Right renal cortex interstitium (tissue), 3 donors: Measurements from ENCODE around the gene CELA2B. TPM values are rescaled to one million over a fixed set of nuclear protein-coding genes. Genes with fewer than 3 reads are reported as not detected.
"Not testable (repeated sequence)": the region's sequence is repeated elsewhere in the genome, so short reads cannot be mapped to it uniquely, and the experiment has no call there.

Experiments used
- DNase-seq, 3 donors: peaks; one replicate each; pipeline ENCODE4 v3.0.0-alpha.2; 2013; ENCODE audit warnings: low read depth in 3 of 3, low spot score in 2 of 3
- polyA plus RNA-seq, 3 donors: library from polyadenylated mRNA; unstranded; fragments of 120-200 nt; gene quantifications; one replicate each; pipeline ENCODE4 v1.2.1, GENCODE V29; 2013; ENCODE audit not compliant: insufficient read length in 3 of 3

Gene CELA2B
- under 1 TPM in 2 of 3 donors, not detected in 1; 0.28 to 0.42 TPM for polyA plus RNA-seq

DNA sequence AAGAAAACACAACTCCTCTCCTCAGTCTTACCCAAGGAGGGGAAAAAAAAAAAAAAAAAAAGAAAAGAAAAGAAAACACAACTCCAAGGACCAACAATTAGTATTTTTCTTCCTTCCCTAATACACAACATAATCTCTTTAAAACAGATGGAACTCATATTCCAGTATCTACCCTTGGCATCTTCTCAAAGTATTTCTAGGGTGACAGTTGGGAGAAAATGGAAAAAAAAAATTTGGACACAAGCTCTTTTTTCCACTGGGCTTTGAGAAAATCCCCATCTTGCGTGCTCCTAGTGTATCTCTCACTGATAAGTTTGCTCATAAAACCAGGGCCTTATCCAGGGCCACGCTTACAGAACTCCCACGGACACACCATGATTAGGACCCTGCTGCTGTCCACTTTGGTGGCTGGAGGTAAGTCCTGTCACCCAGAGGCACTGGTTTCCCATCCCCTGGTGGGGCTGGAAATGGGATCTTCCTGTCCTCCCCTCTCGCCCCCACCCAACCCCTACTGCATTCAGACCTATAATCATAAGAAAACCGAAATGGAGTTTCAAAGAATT lies at the start of gene CELA2B:
CELA2B (plus strand) TSS at position 353 of the 563 bp plus-strand sequence; CDS start at position 375, 22 bp downstream.
- no peak for DNase-seq

DNA sequence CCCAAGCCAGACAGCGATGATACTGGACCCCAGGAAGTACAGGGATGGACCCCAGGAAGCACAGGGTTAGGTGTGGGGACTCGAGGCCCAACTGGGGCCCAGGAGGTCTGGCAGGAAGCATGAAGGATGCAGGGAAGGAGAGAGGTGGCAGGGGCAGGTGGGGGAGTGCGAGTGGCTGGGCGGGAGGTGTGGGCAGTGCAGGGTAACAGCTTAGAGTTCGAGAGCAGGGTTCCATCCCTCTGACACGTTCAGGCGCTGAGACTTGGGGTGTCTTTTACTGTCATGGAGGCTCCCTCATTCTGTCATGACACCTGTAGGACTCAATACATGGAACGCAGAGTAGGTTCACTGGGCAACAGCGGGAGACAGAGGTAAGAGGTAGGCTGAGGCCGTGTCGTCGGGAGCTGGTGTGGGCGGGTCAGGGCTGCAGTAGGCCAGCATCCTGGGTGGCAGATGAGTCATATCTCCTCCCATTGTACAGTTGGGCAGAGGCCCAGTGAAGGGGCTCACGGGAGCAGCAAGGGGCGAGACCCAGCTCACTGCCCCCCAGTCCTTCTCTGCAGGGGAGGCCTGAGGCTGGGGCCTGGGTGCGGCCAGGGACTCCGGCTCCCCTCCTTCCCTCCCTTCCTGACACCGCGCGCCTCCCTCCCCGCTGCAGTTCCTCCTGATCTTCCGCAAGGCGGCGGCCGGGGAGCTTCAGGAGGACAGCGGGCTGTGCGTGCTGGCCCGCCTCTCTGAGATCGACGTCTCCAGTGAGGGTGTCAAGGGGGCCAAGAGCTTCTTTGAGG lies 49.2 kb upstream of the CELA2B start:
- DNase-seq: no peak

DNA sequence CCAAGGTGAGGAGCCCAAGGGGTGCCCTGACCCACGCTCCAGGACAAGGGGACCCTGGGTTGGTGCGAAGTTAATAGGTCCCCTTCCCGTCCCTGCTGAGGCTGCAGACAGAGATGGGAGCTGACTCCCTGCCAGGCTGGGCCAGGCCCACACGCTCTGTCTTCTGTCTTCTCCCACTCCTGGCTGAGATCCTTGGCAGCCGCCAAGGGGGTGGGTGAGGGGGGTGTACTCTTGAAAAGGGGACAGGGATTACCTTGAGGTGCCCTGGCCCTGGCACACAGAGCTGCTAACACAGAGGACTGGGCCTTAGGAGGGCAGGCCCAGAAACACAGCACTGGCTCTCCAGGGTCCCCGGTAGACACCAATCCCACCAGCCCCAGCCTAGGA lies 48.6 kb upstream of the CELA2B start:
- no peak for DNase-seq

DNA sequence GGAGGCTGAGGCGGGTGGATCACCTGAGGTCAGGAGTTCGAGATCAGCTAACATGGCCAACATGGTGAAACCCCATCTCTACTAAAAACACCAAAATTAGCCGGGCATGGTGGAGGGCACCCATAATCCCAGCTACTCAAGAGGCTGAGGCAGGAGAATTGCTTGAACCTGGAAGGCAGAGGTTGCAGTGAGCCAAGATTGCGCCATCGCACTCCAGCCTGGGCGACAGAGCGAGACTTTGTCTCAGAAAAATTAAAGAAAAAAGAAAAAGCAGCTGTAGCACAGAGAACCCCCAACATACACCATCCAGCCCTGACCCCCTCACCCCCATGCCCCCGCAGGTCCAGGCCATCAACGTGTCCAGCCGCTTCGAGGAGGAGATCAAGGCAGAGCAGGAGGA lies 47.7 kb upstream of the CELA2B start:
- not testable (repeated sequence) for DNase-seq

DNA sequence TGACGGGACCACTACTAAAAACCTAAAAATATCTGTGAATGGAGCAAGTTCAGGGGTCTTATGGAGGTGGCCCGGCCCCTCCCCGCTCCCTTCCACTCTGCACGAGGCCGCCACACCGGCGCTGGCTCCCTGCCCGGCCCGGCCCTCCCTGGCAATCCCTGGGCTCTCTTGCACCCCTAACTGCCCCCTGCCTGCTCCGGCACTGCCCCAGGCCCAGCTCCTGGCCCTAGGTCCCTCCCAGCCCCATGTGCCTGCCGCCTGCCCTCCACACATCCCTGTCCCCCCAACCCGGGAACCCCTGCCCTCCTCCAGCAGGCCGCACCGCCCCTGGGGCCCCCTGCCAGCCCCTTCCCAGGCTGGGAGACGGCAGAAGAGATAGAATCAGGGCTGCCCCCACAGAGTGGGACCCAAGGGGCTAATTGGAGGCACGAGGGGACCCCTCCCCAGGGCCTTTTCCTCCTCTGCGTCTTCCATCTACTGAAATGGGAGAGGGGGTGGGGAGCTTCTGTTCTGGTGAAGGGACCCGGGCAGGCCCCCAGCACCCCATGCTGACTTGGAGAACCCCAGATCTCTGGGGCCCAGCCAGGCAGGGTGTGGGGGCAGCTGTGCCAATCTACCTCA lies 47.0 kb upstream of the CELA2B start:
- no peak for DNase-seq

DNA sequence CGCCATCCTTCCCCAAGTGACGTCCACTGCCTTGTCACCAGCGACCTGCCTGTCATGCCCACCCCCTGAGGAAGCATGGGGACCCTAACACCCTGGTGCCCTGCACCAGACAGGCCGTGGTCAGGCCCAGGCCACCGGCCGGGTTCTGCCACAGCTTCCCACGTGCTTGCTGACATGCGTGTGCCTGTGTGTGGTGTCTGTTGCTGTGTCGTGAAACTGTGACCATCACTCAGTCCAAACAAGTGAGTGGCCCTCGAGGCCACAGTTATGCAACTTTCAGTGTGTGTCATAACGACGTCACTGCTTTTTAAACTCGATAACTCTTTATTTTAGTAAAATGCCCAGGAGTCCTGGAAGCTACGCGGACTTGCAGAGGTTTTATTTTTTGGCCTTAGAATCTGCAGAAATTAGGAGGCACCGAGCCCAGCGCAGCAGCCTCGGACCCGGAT lies 46.2 kb upstream of the CELA2B start:
- DNase-seq: no peak

DNA sequence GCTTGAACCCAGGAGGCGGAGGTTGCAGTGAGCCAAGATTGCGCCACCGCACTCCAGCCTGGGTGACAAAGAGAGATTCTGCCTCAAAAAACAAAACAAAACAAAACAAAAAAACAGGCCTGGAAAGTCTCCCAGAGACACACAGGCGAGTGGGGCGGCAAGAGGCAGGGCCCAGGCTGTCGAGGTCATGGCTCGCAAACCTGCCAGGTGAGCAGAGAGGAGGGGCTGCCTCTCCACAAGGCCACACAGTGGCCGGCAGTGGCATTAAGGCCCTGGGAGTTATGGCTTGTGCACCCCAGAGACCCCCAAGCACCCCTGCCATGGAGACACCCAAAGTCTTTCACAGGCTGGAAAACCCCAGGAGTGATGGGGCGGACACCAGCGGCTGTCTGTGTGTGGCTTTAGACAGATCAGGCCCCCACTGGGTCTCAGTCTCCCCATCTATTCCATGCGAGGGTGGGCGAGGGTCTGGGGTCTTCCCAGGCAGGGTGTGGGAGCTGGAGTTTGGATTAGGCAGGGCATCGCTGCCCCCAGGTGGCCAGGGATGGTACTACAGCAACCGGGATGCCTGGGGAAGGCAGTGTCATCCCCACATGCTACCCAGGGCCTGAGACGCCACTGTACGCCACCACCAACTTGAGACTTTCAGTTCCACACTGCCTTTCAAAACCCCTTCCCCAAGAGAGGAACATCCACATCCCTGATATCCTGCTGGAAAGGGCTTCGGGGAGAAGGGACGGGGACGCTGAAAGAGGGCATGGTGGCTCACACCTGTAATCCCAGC lies 44.9 kb upstream of the CELA2B start:
- no peak for DNase-seq

DNA sequence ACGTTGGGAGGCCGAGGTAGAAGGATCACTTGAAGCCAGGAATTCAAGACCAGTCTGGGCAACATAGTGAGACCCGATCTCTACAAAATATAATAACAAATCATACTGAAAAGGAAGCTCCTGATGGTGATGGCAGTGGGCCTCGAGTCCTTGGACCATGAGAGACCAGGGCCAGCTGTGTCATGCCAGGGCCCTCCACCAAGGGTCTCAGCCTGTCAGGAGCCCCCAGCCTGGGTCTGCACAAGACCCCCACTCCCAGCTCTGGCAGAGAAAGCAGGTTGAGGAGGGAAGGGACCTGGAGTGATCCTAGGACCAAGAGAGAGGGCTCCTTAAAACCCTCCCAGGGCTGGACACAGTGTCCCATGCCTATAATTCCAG lies 44.3 kb upstream of the CELA2B start:
- DNase-seq: no peak

DNA sequence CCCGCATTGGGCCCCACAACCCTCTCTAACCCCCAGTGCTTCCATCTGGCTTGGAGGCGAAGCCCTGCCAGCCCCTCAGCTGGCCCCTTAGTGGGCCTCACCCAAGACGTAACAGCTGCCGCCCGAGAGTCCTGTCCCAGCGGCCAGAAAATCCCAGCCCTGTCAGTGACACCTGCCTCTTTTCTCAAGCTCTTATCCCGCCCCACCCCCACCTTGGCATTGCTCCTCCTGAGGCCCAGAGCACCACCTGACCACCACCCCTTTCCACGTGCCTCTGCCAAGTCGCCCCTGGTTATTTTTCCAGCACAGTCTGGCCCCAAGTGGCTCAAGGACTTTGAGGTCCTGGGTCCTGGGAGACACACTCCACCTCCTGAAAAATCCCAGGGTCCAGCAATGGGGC lies 43.6 kb upstream of the CELA2B start:
- DNase-seq: no peak

DNA sequence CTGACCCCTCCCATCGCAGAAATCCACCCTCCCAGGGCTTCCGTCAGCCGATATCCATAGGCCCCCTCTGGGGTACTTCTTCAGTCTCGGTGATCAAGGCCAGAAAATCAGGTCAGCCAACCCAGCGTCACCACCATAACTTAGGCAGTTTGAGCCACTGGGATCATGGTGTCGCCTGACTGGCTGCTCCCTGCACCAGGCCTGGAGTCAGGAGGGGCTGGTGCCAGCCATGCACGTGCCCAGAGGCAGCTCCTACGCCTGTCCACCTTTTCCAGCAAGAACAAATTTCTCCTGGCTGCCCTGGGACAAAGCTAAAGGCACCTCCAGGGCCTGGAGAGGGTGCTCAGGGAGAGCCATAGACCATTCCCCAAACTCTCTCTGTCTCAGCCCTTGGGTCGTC lies 42.4 kb upstream of the CELA2B start:
- DNase-seq: no peak

DNA sequence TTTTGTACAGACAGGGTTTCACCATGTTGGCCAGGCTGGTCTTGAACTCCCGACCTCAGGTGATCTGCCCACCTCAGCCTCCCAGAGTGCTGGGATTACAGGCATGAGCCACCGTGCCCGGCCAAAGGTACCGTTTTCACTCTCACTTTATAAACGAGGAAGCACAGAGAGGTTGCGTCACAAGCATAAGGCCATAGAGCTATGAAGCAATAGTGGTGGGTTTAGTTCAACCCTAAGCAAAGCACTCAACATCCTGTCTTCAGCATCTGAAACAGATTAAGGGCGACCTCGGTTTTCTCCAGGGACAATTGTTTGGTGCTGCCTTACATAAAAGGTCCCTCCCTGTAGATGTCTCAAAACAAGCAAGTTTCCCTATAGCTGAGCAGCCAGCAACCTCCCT lies 41.2 kb upstream of the CELA2B start:
- DNase-seq: not testable (repeated sequence)

DNA sequence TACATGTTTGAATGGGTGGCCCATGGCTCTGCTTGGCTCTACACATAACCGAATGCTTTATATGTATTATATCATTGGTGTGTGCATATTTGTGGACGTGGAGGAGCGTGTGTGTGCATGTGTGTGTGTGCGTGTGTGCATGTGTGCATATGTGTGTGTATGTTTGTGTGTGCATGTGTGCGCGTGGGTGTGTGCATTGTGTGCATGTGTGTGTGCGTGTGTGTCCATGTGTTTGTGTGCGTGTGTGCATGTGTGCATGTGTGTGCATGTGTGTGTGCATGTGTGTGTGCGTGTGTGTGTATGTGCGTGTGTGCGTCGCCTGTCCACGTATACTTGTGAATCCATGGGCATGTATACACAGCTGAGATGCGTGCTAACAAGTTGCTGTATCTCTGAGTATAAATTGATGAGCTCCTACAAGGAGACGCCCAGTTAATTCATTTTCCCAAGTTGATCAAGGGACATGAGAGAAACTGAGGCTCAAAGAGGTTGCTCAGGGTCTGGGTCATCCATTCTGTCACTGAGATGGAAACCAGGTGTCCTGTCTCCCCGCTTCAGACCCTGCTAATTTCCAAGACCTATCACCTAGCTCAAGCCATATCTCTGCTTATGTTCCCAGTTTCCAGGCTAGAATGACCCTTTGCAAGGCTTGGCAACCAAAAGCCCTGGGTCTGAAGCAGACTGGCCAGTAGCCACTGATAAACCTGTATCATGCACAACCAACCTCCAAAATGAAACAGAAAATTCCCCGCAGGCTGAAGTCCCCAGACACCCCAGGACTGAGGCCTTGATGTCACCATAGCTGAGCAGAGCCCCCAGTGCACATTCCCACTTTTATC lies 40.4 kb upstream of the CELA2B start:
- no peak for DNase-seq

DNA sequence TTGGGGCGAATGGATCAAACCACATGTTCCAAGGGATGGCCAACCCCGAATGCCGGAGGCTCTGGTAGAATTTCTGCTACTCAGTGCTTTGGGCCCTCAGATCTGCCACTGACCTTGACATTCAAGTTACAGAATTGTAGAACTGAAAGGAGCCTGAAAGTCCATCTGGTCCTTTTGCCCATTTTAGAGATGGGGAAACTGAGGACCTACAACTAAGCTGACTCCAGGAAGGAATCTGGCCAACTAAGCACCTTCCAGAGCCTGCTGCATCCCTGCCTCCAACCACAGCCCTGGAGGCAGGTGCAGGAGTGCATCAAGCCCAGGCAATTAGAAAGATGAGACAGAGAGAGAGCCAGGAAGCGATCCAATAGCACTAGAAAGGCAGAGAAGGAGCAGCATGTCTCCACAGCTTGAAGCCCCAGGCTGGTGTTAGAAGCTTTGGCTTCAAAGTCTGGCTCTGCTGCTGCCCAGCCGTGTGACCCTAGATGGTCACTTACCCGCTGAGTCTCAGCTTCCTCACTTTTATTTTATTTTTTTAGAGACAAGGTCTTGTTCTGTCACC lies 38.9 kb upstream of the CELA2B start:
- no peak for DNase-seq

DNA sequence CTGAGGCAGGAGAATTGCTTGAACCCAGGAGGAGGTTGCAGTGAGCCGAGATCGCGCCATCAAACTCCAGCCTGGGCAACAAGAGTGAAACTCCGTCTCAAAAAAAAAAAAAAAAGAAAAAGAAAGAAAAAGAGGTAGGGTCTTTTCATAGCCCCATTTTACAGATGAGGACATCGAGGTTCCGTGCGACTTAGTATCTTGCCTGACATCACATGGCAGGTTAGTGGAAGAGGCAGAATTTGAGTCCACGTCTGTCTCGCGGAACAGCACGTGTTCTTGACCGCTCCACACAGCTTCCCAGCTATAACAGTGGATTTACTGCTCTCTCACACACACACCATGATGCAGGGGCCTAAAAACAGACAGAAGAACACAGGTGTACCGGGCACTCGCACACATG lies 36.6 kb upstream of the CELA2B start:
- DNase-seq: no peak

DNA sequence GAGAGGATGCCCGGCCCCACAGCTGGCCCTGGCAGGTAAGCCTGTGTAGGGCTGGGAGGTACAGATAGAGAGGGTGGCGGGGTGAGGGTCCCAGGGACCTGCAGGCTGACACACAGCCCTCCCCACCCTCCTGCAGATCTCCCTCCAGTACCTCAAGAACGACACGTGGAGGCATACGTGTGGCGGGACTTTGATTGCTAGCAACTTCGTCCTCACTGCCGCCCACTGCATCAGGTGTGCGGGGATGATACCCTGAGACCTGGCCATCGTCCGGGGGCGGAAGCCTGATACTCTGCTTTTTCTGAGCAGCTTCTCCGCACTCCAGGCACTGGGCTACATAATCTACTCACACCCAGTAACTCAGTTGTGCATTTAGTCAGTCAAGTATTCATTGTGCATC lies 35.5 kb upstream of the CELA2B start:
- DNase-seq: no peak

DNA sequence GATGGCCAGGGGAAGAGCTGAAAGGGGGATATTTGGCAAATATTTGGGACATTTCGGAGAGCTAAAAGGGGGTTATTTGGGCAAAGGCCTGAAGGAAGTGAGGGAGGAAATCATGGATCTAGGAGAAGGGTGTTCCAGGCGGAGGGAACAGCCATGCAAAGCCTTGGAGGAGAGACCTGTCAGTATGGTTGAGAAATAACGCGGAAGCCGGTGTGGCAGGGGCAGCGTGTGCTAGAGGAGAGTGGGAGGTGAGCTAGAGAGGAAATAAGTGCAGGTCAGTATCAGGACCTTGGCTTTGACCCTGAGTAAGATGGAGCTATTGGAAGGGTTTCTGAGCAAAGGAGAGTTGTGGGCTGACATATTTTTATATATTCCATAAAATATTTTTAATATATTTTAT lies 34.7 kb upstream of the CELA2B start:
- DNase-seq: no peak

DNA sequence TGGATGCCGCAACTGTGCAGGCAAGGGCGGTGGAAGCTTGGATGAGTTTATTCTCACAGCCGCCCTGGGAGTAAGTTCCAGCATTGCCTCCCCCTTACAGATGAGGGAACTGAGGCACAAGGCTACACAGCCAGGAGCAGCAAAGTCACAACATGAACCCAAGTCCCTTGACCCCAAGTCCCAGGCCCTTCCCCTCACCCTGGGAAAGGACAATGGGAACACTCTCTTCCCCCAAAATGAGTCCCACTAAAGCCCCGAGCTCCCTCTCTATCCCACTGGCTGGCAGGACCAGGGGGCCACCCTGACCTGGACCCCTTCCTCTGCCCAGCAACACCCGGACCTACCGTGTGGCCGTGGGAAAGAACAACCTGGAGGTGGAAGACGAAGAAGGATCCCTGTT lies 33.8 kb upstream of the CELA2B start:
- DNase-seq: no peak

DNA sequence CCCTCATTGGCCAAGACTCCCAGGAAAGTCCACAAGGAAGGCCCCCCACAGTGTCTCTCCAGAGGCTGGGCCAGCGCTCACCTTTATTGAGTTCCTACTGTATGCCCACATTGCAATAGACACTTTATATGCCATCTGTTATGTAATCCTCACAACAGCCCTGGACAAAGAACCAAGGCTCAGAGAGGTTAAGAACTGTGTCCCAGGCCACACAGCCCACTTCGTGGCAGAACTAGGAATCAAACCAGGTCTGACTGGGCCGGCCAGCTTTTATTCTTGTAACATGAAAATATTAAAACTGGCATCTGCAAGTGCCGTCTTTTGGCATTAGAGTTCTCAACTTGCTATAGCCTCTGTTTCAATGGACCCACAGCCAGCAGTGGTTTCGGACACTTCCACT lies 33.1 kb upstream of the CELA2B start:
- no peak for DNase-seq

DNA sequence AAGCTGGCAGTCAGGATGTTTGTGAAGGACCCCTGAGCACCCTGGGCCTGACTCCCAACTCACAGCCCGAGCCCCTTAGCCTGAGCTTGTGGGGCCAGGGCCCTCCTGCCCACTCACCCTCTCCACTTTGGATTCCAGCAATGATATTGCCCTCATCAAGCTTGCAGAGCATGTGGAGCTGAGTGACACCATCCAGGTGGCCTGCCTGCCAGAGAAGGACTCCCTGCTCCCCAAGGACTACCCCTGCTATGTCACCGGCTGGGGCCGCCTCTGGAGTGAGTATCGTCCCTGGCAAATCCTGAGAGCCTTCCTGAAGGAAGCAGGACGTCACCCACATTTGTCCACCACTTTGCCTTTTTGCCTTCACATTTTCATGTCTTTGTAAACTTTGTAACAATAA lies 32.6 kb upstream of the CELA2B start:
- no peak for DNase-seq
